ENCODE results near the gene DCAF15.
"Not testable (repeated sequence)": the region's sequence is repeated elsewhere in the genome, so short reads cannot be mapped to it uniquely, and the experiment has no call there.

The DCAF15 gene

DNA sequence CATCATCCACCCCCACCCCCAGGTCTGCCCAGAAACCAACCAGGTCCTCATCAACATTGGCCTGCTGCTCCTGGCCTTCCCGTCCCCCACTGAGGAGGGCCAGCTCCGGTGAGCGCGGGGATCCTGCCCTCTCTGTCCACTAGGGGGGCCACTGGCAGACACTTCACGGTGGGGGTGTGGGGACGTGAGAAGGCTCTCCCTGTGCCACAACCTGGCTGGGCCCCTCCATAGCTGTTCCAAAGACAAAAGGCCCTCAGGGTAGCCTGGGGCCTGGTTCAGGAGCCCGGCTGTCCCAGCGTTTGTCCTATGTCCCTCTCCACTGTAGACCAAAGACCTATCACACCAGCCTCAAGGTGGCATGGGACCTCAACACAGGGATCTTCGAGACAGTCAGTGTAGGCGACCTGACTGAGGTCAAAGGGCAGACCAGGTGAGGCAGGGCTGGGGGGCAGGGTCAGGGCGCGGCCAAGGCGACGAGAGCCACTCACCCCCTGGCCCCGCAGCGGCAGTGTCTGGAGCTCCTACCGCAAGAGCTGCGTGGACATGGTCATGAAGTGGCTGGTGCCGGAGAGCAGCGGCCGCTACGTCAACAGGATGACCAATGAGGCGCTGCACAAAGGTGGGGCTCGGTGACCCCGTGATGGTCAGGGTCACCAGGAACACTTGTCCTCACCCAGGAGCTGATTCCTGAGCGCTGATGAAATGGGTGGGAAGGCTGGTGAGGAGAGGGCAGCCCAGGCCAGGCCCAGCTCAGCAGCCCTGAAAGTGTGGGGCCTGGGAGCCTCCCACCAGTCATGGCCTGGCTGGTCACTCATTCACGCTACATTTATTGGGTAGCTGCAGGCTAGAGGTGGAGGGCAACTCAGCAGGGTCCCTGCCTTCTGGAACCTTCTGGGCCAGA, 7.9 kb downstream of the DCAF15 start:
- no peak for DNase-seq (ENCODE audit: low spot score)

DNA sequence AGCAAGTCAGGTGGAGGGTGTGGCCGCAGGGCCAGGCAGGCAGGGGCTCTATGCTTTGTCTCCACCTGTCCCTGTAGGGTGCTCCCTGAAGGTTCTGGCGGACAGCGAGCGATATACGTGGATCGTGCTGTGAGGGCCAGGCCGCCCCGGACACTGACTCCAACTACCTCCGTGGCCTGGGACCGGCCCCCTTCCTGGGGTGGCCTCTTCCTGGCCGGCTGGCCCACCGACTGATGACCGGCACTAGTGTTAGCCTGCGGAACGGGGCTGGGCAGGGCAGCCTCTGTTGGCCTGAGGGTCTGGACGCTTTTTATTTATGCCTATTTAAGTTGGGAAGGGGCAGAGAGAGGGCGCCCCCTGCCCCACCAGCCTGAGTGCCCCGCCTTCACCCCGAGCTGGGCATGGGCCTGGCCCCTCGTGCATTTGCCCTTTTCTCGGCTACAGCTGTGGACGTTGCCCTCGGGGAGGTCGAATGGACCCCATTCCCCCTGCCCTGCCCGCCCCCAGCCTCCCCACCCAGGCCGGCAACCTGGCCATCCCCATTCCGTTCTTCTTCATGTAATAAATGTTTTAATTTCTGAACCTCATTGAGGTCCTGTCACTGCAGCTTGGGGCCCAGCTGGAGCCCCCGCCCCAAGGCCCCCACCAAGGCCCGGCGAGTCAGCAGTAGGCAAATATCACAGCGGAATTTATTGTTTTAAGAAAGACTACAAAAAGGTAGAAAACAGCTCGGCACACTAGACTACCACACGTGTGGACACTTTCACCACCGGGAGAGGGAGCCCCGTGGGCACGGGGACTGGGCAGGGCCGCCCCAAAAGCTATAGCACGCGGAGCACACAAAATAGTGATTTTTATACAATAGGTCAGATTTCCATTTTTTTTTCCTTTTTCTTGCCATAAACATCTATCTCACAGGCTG, 8.8 kb downstream of the DCAF15 start:
- no peak for DNase-seq (ENCODE audit: low spot score)

DNA sequence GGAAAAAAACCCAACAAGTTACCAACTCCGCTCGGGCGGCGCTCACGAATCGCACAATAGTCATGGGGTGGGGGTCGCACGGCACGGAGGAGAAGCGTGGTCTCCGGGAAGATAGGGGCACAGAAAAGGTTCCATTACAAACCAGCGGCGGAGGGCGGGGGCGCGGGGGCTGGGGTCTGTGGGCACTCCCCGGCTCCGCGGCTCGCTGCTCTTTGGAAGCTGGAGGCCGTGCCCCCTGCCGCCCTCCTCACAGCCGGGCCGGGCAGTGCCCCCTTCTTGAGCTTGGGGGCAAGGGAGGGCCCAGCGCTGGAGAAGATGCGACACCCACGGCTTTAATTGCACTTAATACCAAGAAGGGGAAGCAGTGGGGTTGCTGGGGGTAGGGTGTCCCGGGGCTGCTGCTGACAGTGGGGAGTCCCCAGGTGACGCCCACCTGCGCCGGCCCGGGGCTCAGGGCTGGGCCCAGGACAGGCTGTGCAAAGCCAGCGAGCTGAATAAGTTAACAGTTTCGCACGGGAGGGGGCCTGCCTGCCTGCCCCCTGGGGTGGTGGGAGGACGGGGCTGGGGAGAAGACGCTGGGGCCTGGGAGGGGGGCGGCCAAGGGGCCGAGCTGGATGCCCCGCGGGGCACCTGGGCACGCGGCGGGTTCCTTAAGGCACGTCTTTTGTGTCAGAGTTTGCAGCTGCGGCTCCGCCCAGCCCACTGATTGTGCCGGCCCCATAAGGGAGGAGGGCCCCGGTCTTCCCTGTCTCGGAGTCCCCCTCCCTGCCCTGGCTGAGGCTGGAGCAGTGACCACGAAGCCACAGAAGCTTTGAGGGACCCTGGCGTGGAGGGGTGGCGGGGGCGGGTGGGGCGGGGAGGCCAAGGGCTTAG, 9.8 kb downstream of the DCAF15 start:
- DNase-seq (ENCODE audit: low spot score) = no peak

DNA sequence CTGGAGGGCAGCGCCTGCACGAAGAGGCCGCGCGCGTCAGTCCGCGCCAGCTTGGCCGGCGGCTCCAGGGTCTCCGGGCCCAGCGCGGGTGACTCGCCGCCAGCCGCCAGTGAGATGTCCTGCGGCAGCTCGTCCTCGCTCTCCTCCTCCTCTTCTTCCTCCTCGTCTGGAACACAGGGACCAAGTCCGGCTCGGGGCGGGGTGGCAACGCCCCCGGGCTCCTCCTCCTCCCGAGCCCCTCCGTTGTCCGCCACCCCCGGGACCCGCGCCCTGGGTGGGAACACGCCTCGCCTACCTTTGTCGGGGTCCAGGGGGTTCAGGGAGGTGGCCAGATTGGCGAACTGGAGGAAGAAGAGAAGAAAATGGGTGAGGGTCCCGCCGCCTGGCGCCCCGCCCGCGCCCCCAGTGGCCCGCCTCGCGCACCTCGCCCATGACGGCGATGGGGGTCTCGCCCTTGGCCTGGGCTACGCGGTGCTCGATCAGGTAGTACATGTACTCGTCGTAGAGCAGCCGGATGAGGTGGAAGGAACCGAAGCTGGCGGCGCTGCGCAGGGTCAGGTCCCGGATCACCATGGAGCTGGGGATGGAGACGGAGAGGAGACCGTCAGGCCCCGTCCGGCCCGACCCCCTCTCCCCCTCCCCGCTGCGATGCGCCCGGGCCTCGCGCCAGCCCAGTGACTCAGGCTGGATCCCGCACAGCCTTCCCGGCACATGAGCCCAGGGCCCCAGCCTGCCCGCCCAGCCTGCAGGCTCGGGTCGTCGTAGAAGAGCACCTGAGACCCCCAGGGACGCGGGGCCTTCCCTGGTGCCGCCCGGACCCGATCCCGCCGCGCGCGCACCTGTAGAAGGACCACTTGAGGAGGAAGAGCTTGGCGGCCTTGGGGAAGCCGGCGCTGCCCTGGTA, 10.6 kb downstream of the DCAF15 start:
- DNase-seq (ENCODE audit: low spot score) = no peak

DNA sequence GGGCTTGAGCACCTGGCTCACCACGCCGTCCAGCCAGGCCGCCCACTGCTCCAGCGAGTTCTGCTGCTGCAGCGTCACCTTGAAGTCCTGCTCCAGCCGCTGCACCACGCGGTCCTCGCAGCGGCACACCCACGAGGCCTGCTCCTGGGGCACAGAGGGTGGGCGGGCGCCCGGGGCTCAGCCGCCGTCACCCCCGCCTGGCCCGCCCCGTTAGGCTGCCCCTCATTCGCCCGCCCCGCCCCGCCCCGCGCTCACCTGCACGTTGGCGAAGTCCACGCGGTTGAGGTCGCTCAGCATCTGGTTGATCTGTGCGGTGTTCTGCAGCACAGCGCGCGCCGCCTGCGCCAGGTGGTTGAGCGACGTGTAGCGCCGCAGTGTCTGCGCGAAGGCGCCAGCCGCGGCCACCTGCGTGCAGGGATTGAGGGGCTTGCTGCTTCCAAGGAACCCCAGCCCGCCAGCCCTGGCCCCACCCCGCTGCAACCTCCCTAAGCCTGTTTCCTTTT, 11.3 kb downstream of the DCAF15 start:
- no peak for DNase-seq (ENCODE audit: low spot score)

- no peak for DNase-seq (ENCODE audit: low spot score)
Measured at GRCh38 chr19:13964776-13965175, 12.5 kb downstream of the DCAF15 start.

GRCh38 chr19:13965377-13965896, 13.1 kb downstream of the DCAF15 start:
- DNase-seq (ENCODE audit: low spot score) = no peak

- no peak for DNase-seq (ENCODE audit: low spot score)
Measured at GRCh38 chr19:13965926-13966683, 13.8 kb downstream of the DCAF15 start.

- DNase-seq (ENCODE audit: low spot score) = no peak
Measured at GRCh38 chr19:13966684-13967128, 14.4 kb downstream of the DCAF15 start.

GRCh38 chr19:13967206-13967605, 14.9 kb downstream of the DCAF15 start:
- not testable (repeated sequence) for DNase-seq (ENCODE audit: low spot score)

DNA sequence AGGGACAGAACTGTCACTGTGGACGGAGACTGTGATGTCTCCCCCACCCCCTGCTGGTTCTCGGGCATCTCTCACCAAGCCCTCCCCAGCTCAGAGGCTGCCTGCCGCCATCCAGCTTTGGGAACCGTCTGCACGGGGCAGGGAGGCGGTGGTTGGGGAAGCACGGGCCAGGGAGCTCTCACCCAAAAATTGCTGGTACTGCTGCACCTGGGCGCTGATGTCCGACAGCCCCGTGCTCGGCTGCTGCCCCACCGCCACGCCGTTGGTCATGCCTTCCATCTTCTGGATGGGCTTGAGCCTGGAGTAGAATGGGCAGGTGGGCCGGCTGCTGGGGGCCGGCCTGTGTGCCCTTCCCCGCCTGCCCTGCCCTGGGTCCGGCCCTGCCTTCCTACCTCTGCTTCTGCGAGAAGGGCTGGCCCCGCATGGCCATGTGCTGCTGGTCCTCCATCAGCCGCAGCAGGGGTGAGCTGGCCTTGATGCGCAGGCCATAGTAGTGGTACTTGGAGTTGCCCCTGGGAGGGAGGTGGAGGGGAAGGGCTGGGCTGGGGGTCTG, 16.1 kb downstream of the DCAF15 start:
- no peak for DNase-seq (ENCODE audit: low spot score)

- no peak for DNase-seq (ENCODE audit: low spot score)
Measured at GRCh38 chr19:13968999-13969398, 16.7 kb downstream of the DCAF15 start.

GRCh38 chr19:13969897-13970296, 17.6 kb downstream of the DCAF15 start:
- DNase-seq (ENCODE audit: low spot score) = no peak

DNA sequence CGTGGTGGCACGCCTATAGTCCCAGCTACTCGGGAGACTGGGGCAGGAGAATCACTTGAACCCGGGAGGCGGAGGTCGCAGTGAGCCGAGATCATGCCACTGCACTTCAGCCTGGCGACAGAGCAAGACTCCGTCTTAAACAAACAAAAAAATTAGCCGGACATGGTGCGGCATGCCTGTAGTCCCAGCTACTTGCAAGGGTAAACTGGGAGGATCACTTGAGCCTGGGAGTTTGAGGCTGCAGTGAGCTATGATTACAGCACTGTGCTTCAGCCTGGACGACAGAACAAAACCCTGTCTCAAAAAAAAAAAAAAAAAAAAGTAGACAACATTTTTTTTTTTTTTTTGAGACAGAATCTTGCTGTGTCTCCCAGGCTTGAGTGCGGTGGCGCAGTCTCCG, 19.6 kb downstream of the DCAF15 start:
- not testable (repeated sequence) for DNase-seq (ENCODE audit: low spot score)

DNA sequence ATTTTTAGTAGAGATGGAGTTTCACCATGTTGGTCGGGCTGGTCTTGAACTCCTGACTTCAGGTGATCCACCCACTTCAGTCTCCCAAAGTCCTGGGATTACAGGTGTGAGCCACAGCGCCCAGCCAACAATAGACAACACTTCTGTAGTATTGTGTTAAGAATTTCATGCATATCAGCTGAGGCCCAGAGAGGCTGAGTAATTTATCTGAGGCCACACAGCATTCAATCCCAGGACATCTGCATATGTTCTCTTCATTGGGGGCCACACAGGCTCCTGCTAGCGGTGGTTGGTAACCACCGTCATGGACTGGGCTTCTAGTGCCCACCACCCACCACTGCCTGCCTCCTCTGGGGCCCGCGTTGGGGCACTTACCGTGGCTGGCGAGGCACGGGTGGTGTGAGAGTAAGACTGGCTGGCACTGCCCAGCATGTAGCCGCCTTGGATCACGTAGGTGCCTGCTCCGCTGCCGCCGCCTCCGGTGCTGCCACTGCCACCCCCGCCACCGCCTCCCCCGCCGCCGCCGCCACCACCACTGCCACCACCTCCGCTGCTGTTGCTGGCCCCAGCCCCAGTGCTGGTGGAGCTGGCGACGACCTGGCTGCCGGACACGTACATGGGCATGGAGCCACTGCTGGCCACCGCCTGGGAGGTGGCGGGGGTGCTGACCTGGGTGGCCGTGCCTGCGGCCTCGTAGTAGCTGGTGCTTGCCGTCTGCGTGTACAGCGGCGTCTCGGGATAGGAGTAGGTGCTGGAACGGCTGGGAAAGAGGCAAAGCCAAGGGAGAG, 20.3 kb downstream of the DCAF15 start:
- no peak for DNase-seq (ENCODE audit: low spot score)

GRCh38 chr19:13973479-13973878, 21.2 kb downstream of the DCAF15 start:
- not testable (repeated sequence) for DNase-seq (ENCODE audit: low spot score)

DNA sequence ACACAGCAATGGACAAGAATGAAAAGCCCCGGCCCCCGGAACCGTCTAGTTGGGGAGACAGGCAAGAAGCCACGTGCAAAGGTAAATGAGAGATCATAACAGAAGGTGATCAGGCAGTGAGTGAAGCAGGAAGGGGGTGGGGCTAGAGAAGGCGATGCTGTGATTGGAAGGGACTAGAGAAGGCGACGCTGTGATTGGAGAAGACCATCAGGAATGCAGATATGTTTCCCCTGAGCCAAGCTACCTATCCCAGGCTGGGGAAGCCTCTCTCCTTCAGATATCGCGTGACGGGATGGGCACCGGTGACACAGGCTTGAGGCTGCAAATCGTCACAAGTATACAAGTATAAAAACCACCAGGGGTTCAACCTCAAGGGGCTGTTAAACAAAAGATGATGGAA, 21.8 kb downstream of the DCAF15 start:
- DNase-seq (ENCODE audit: low spot score) = peak; percentile 93

GRCh38 chr19:13975870-13976269, 23.6 kb downstream of the DCAF15 start:
- DNase-seq (ENCODE audit: low spot score) = peak; percentile 62
